CD4-positive, alpha-beta T cell treated with Interleukin-4 for 1 hour (primary cell): ENCODE measurements around the gene HEBP2.

Source experiments
- DNase-seq, 2 donors: peaks; one replicate each; pipeline ENCODE4 v3.0.0-alpha.2; 2020 to 2022

Gene HEBP2

DNA sequence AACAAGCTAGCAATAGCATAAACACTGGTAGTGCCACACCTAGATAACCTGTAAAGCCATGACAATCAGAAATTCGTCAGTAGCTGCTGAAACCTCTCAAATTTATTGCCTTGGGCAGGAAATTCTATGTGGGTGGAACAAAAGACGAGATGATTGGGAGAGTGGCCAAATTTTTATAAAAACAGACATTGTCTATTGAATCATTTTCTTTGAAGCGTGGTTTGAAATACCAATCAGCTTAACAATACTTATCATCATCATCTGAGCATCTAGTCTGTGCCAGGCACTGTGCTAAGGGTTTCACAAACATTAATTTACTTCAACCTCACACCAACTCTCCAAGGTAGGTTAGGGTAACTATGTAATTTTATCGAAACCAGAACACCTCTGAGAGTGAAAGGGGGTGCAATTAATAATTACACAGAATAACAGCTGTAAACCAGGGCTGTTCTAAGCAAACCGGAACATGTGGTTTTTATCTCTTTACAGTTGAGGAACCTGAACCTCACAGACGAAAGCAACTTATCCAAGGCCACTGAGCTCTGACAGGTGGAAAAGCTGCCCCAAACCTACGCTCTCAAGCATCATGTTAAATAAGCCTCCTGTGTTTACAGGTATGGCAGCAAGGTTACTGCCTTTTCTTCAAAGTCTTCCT is 51.9 kb downstream of the HEBP2 start:
- peak; percentile 64 to 73 for DNase-seq

DNA sequence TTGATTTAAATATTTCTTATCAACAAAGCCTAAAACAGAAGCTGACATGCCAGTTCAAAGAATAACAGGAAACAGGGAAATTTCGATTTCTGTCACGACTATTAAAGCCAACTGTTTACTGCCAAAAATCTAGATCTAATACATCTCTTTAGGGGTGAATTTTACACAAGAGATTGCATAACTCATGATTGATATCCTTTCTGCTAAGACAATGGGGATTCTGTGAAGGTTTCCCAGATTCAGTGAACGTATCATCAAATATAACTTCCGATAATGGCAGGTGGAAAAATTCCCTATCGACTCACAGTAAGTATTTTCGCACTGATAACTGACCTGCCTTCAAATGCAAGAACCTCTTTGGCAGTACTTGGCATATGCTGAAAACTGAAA is 52.4 kb downstream of the HEBP2 start:
- DNase-seq, result no peak

DNA sequence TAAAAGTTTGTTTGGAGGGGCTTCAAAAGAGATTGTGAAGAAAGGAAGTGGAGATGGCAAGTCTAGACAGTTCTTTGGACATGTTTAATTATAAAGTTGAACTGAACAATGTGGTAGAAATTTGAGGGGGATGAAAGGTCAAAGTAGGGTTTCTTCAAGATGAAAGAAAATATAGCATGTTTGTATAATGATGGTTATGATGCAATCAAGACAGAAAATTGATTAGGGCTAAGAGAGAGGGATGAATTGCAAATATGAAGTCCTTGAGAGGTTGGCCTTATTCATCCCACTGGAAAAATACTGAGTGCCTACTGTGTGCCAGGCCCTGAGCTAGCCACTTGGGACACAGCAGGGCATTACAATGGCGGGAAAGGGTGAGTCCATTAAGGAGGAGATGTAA is 57.6 kb downstream of the HEBP2 start:
- no peak for DNase-seq

DNA sequence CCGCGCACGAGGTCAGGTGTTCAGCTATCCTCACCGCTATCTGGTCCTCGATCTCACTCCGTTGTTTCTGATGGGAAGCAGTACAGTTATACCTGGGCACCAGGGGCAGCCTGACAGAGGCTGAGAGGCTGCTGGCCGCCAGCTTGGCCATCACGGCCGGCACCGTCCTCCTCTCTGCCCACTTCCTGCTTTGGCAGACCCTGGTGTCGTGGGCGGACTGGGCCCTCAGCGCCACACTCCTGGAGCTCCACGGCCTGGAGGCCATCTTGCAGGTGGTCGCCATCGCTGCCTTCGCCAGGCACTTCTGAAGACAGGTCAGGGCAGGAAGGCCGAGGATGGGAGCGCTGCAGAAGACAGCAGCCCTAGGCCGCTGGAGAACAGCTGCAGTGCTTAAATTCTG is 60.1 kb downstream of the HEBP2 start:
- DNase-seq, result no peak

DNA sequence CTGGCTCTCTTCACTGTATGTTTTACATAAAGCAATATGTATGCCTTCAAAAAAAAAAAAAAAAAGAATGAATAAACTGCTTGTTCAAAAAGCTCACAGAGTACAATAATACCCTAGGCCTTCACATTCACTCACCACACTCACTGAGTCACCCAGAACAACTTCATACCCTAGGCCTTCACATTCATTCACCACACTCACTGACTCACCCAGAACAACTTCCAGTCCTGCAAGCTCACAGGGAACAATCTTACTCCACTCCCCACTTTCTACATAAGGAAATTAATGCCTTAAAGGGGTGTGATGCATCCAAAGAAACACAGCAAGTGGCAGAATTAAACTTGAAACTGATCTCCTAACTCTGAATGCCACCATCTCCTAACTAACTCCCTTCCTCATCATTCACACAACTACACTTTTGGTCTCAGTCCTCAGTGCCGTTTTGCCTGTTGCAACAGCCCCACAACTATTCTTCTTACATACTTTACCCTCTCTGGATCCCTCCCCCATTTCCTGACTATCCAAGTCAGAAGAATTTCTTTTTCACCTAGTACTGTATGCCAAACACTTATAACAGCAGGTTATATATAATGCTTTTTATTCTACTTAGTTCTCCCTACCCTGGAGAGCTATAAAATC is 61.1 kb downstream of the HEBP2 start:
- DNase-seq, result no peak

DNA sequence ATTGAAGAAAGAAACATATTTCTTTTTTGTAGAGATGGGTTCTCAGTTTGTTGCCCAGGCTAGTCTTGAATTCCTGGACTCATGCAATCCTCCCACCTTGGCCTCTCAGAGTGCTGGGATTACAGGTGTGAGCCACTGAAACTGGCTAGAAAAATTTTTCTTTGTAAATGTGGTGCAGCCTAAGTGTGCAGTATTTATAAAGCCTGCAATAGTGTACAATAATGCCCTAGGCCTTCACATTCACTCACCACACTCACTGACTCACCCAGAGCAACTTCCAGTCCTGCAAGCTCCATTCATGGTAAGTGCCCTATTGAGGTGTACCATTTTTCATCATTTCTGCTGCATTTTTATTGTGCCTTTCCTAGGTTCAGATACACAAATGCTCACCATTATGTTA is 63.9 kb downstream of the HEBP2 start:
- DNase-seq, result no peak

DNA sequence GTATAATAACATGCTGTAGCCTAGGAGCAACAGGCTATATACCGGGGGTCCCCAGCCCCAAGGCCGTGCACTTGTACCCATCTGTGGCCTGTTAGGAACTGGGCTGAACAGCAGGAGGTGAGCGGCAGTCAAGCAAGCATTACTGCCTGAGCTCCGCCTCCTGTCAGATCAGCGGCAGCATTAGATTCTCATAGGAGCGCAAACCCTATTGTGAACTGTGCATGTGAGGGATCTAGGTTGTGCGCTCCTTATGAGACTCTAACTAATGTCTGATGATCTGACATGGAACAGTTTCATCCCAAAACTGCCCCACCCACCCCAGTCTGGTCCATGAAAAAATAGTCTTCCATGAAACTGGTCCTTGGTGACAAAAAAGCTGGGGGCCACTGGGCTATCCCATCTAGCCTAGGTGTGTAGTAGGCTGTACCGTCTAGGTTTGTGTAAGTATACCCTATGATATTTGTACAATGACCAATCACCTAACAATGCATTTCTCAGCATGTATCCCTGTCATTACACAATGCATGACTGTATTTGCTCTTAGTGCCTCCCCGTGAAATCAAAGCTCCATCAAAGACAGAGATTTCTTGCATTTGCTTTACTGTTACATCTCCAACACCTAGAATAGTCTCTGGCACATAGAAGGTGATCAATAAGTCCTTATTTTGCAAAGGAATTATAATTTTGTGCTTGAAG is 64.4 kb downstream of the HEBP2 start:
- no peak for DNase-seq
